ENCODE data around the gene BRD9. TPM values are rescaled to one million over a fixed set of nuclear protein-coding genes. Genes with fewer than 3 reads are reported as not detected.

BRD9 gene
- total RNA-seq, 1 experiment from 2014 or later, result 48.9 TPM

DNA sequence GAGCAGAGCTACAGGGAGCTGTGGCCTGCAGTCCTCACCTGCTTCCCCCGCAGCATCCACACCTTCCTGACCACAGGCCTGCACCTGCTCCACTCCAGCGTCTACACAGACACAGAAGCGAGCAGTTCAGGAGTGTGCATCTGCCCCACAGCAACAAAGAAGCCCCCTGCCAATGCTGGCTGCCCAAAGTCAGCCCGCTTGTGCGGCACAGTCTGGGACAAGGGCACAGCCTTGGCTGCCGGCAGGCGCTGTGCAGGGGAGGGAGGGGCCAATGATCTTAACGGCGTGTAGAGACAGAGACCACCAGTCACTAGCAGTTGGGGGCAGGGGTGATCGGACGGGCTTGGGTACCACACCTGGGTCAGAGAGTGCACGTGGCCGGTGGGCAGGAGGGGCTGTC lies 6.6 kb downstream of the BRD9 start:
- no peak for DNase-seq (ENCODE audit: unreplicated experiment)
- no peak overlapping the region for H3K4me3 Mint-ChIP-seq (ENCODE audit: unreplicated experiment)
- H3K36me3 Mint-ChIP-seq (ENCODE audit: insufficient read depth, unreplicated experiment), result peaks cover 76% of the 10 kb centered on the region
- peaks cover 3% of the 10 kb centered on the region for H3K4me1 Mint-ChIP-seq (ENCODE audit: insufficient read depth, unreplicated experiment)
- H3K27me3 Mint-ChIP-seq (ENCODE audit: insufficient read depth, unreplicated experiment), result no peaks in the 10 kb centered on the region
- TF ChIP-seq, protein P1, sequence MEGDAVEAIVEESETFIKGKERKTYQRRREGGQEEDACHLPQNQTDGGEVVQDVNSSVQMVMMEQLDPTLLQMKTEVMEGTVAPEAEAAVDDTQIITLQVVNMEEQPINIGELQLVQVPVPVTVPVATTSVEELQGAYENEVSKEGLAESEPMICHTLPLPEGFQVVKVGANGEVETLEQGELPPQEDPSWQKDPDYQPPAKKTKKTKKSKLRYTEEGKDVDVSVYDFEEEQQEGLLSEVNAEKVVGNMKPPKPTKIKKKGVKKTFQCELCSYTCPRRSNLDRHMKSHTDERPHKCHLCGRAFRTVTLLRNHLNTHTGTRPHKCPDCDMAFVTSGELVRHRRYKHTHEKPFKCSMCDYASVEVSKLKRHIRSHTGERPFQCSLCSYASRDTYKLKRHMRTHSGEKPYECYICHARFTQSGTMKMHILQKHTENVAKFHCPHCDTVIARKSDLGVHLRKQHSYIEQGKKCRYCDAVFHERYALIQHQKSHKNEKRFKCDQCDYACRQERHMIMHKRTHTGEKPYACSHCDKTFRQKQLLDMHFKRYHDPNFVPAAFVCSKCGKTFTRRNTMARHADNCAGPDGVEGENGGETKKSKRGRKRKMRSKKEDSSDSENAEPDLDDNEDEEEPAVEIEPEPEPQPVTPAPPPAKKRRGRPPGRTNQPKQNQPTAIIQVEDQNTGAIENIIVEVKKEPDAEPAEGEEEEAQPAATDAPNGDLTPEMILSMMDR (IDR thresholded peaks at IDR 0.05; ENCODE audit: unreplicated experiment), result no peak
- peaks cover 5% of the 10 kb centered on the region for H3K9me3 Mint-ChIP-seq (ENCODE audit: unreplicated experiment)
- no peak overlapping the region for H3K27ac Mint-ChIP-seq (ENCODE audit: low read depth, unreplicated experiment)
- intact Hi-C loops (cut with micrococcal nuclease), result no loop called here
- ChIA-PET POLR2A (no interaction called here), CTCF (no interaction called here)
- BruUV-seq (replicated peaks), result no TSS peak

DNA sequence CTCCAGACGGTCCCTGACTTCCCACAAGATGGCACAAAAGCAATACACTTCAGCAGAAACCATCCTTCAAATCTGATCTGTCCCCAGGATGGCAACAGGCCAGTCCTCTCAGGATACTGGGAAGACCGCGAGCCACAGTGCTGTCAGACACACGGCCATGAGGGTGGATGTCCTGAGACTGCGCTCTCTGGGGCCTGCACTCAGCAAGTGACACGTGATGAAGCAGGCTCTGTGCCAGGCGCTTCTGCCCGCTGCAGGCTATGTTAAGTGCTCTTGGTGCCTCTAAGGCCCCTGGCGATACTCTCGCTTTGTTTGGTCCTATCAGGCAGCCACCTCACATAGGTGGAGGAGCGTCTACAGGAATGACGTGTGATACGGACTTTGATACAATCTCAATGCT lies 7.1 kb downstream of the BRD9 start:
- DNase-seq (ENCODE audit: unreplicated experiment), result no peak
- intact Hi-C loops (cut with micrococcal nuclease), result no loop called here
- Mint-ChIP-seq H3K9me3 (ENCODE audit: unreplicated experiment) (peaks cover 5% of the 10 kb centered on the region), H3K27ac (ENCODE audit: low read depth, unreplicated experiment) (no peak overlapping the region), H3K27me3 (ENCODE audit: insufficient read depth, unreplicated experiment) (no peaks in the 10 kb centered on the region), H3K36me3 (ENCODE audit: insufficient read depth, unreplicated experiment) (peaks cover 77% of the 10 kb centered on the region), H3K4me1 (ENCODE audit: insufficient read depth, unreplicated experiment) (no peaks in the 10 kb centered on the region), H3K4me3 (ENCODE audit: unreplicated experiment) (no peak overlapping the region)
- TF ChIP-seq, protein P1 (IDR thresholded peaks at IDR 0.05; ENCODE audit: unreplicated experiment), result no peak
- no TSS peak for BruUV-seq (replicated peaks)
- CTCF ChIA-PET, result interaction anchor here (0.6 kb wide), 1 partner anchor 367 kb away, joined by 3 read pairs; no protein-coding TSS in a partner anchor
- POLR2A ChIA-PET, result no interaction called here

DNA sequence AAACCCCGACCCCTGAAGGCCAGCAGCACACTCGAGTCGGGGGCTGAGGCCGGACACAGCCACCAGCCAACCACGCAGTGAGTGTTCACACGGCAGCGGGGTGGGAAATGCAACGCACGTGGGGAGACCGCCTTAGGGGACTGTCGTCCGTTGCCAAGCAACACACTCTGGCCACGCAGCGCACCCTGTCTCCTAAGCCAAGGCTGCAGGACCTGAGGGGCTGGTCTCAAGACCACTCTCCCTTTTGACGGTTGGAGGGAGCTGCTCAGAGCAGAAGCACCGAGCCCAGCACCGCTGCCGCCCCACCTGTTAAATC lies 7.5 kb downstream of the BRD9 start:
- H3K4me1 Mint-ChIP-seq (ENCODE audit: insufficient read depth, unreplicated experiment), result no peaks in the 10 kb centered on the region
- ChIA-PET POLR2A (no interaction called here), CTCF (interaction anchor here (0.6 kb wide), 1 partner anchor 366 kb away, joined by 3 read pairs; no protein-coding TSS in a partner anchor)
- no peak for DNase-seq (ENCODE audit: unreplicated experiment)
- peaks cover 5% of the 10 kb centered on the region for H3K9me3 Mint-ChIP-seq (ENCODE audit: unreplicated experiment)
- peaks cover 80% of the 10 kb centered on the region for H3K36me3 Mint-ChIP-seq (ENCODE audit: insufficient read depth, unreplicated experiment)
- H3K27me3 Mint-ChIP-seq (ENCODE audit: insufficient read depth, unreplicated experiment), result no peaks in the 10 kb centered on the region
- no peak overlapping the region for H3K4me3 Mint-ChIP-seq (ENCODE audit: unreplicated experiment)
- TF ChIP-seq, protein P1 (IDR thresholded peaks at IDR 0.05; ENCODE audit: unreplicated experiment), result no peak
- intact Hi-C loops (cut with micrococcal nuclease), result no loop called here
- no TSS peak for BruUV-seq (replicated peaks)
- no peak overlapping the region for H3K27ac Mint-ChIP-seq (ENCODE audit: low read depth, unreplicated experiment)

DNA sequence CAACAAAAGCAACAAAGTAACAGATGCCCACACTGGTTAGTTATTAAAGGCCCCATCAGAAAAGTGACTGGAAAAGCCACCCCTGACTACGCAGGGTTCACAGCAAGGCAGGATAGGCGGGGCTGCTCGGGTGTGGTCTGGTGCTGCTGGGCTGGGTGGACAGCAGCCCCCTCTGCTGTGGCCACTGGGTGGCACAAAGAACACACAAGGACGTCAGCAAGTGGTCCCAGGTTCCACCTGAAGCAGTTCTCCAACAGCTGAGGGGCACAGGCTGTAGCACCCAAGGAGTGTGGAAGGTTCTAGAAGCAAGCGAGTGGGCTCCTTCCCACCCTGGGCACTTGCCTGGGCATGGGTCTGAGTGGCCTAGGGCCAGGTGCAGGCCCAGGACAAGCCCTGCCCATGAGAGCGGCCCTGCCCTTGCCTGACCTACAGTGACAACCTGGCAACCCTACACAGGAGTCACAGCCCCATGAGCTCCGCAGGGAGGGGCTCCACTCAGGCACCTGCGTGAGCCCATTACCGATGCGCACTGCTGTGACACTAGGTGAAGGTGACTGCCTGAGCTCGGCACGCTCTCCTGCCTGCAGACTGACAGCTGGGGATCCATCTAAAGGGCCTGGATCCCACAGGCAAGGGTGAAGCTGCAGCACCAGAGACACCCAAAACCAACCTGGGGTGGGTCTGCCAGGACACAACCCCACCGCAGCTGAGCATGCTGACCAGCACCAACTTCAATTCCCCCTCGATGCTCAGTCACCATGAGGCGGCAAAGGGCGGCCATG lies 8.1 kb downstream of the BRD9 start:
- POLR2A ChIA-PET, result no interaction called here
- BruUV-seq (replicated peaks), result no TSS peak
- H3K4me1 Mint-ChIP-seq (ENCODE audit: insufficient read depth, unreplicated experiment), result no peaks in the 10 kb centered on the region
- no peak overlapping the region for H3K27ac Mint-ChIP-seq (ENCODE audit: low read depth, unreplicated experiment)
- no peak overlapping the region for H3K4me3 Mint-ChIP-seq (ENCODE audit: unreplicated experiment)
- intact Hi-C loops (cut with micrococcal nuclease), result no loop called here
- peaks cover 5% of the 10 kb centered on the region for H3K9me3 Mint-ChIP-seq (ENCODE audit: unreplicated experiment)
- no peak for DNase-seq (ENCODE audit: unreplicated experiment)
- CTCF ChIA-PET, result no interaction called here
- H3K36me3 Mint-ChIP-seq (ENCODE audit: insufficient read depth, unreplicated experiment), result peaks cover 79% of the 10 kb centered on the region
- no peaks in the 10 kb centered on the region for H3K27me3 Mint-ChIP-seq (ENCODE audit: insufficient read depth, unreplicated experiment)
- TF ChIP-seq, protein P1 (IDR thresholded peaks at IDR 0.05; ENCODE audit: unreplicated experiment), result no peak
